K562 (cell line): ENCODE data around the gene LEPR. TPM values are rescaled to one million over a fixed set of nuclear protein-coding genes. Genes with fewer than 3 reads are reported as not detected.

ENCODE experiments used
- BMI1 ChIP-seq: fragments of 150-350 bp; IDR thresholded peaks from 2 replicates; pipeline ENCODE4 v1.6.1; 2014; ENCODE audit warnings: low read length
- CREBBP ChIP-seq: IDR thresholded peaks from one replicate; pipeline ENCODE4 v1.6.1; 2012; ENCODE audit warnings: low read depth, mild to moderate bottlenecking, control low read depth, inconsistent platforms, low read length
- DMBX1 ChIP-seq: fragments of 250-450 bp; sonication (Bioruptor Pico); IDR thresholded peaks from 2 replicates; pipeline ENCODE4 v1.8.0; 2022; ENCODE audit warnings: inconsistent platforms, mild to moderate bottlenecking, moderate library complexity, borderline replicate concordance
- DNMT1 ChIP-seq: fragments of 450-650 bp; IDR thresholded peaks from 2 replicates; pipeline ENCODE4 v1.6.1; 2016; ENCODE audit warnings: antibody characterized with exemption, mild to moderate bottlenecking
- EGR1 ChIP-seq: fragments of 450-650 bp; conservative IDR thresholded peaks from 2 replicates; pipeline ENCODE4 v1.6.1; 2017; ENCODE audit warnings: mild to moderate bottlenecking
- ETS2 ChIP-seq: IDR thresholded peaks from 2 replicates; pipeline ENCODE4 v1.6.1; 2016; ENCODE audit warnings: borderline replicate concordance, missing genetic modification characterization, mild to moderate bottlenecking, moderate library complexity, missing compliant biosample characterization; ENCODE audit not compliant: poor library complexity, severe bottlenecking
- KLF16 ChIP-seq: IDR thresholded peaks from 2 replicates; pipeline ENCODE4 v1.6.1; 2016; ENCODE audit warnings: antibody characterized with exemption
- MAFK ChIP-seq: IDR thresholded peaks from 2 replicates; pipeline ENCODE4 v1.6.1; 2011; ENCODE audit warnings: low read length, improper control_type of control experiment
- MEF2D ChIP-seq: conservative IDR thresholded peaks from 2 replicates; pipeline ENCODE4 v1.6.1; 2016; ENCODE audit warnings: low read depth, missing genetic modification characterization, missing compliant biosample characterization
- MYBL2 ChIP-seq, 2 experiments: fragments of 450-650 bp in 1 of 2; sonication (generic) in 1 of 2; formaldehyde crosslinking in 1 of 2; IDR thresholded peaks; 2 replicates each; pipeline versions ENCODE4 v1.6.1 to v1.8.1; 2017 to 2022; ENCODE audit warnings: borderline replicate concordance in 1 of 2, inconsistent platforms in 1 of 2, low read depth in 1 of 2, mild to moderate bottlenecking in 1 of 2, missing genetic modification reagents in 1 of 2, moderate library complexity in 1 of 2
- NFYB ChIP-seq: IDR thresholded peaks from 2 replicates; pipeline ENCODE4 v1.6.1; 2011; ENCODE audit warnings: mild to moderate bottlenecking, moderate library complexity; ENCODE audit not compliant: insufficient read length; ENCODE audit errors: extremely low read depth
- PHF8 ChIP-seq: fragments of 200-600 bp; sonication (generic); IDR thresholded peaks from 2 replicates; pipeline ENCODE4 v1.6.1; 2012; ENCODE audit warnings: mixed run types, mild to moderate bottlenecking, inconsistent platforms, low read length, moderate library complexity, borderline replicate concordance
- RBM39 ChIP-seq: fragments of 200-400 bp; formaldehyde crosslinking; optimal IDR thresholded peaks from 2 replicates; pipeline ENCODE3; 2018; ENCODE audit warnings: low read depth, low read length
- SRSF3 ChIP-seq: fragments of 200-400 bp; formaldehyde crosslinking; IDR thresholded peaks from 2 replicates; pipeline ENCODE4 v1.6.1; 2016; ENCODE audit warnings: mild to moderate bottlenecking, low read length, moderate library complexity; ENCODE audit not compliant: insufficient read depth
- SRSF9 ChIP-seq: fragments of 200-400 bp; formaldehyde crosslinking; IDR thresholded peaks from 2 replicates; pipeline ENCODE4 v1.6.1; 2017; ENCODE audit warnings: low read depth, low read length, borderline replicate concordance
- SUPT5H ChIP-seq: fragments of 450-650 bp; IDR thresholded peaks from 2 replicates; pipeline ENCODE4 v1.6.1; 2016
- WHSC1 ChIP-seq: IDR thresholded peaks from one replicate; pipeline ENCODE4 v1.6.1; 2012; ENCODE audit warnings: low read length, control low read depth, inconsistent platforms
- ZEB2 ChIP-seq: fragments of 450-650 bp; IDR thresholded peaks from 2 replicates; pipeline ENCODE4 v1.6.1; 2016
- ZNF121 ChIP-seq: sonication (generic); formaldehyde crosslinking; conservative IDR thresholded peaks from 2 replicates; pipeline ENCODE4 v1.8.0; 2022; ENCODE audit warnings: missing genetic modification reagents
- ZNF184 ChIP-seq: sonication (generic); formaldehyde crosslinking; IDR thresholded peaks from 2 replicates; pipeline ENCODE4 v1.5.0; 2020; ENCODE audit warnings: missing genetic modification reagents
- ZNF274 ChIP-seq: IDR thresholded peaks from 2 replicates; pipeline ENCODE4 v1.6.1; 2011; ENCODE audit warnings: low read depth, mild to moderate bottlenecking, low read length, moderate library complexity, borderline replicate concordance
- ZNF316 ChIP-seq: fragments of 450-650 bp; IDR thresholded peaks from 2 replicates; pipeline ENCODE4 v1.6.1; 2016
- ZNF507 ChIP-seq: conservative IDR thresholded peaks from 2 replicates; pipeline ENCODE4 v1.6.1; 2017; ENCODE audit warnings: missing genetic modification characterization, missing compliant biosample characterization
- polyA plus RNA-seq, 8 experiments: library from polyadenylated mRNA; depleted of rRNA in 4 of 8; stranded (reverse) in 5 of 8; unstranded in 3 of 8; fragments of >200 nt; fragmentation: Nextera tagmentation in 2 of 8; fragmentation: Illumina TruSeq in 1 of 8; extraction: Ambion mirVana in 2 of 8; extraction: Trizol in 1 of 8; gene quantifications; 2 replicates each; pipeline versions ENCODE4 v1.2.1 to v1.2.3, GENCODE V29; 2011 to 2014; ENCODE audit warnings: inconsistent platforms in 1 of 8, missing spikeins in 1 of 8
- total RNA-seq, 7 experiments: library from RNA; depleted of rRNA in 6 of 7; stranded (reverse); fragments of >200 nt in 6 of 7; fragmentation: Illumina TruSeq in 2 of 7; extraction: Trizol in 2 of 7; gene quantifications; 2 replicates each; pipeline versions ENCODE4 v1.2.1 to v1.2.3, GENCODE V29; 2011 to 2021; ENCODE audit warnings: low replicate concordance in 1 of 7
- TF ChIP-seq, protein P1 (sequence below), 3 experiments: IDR thresholded peaks in 2 of 3; conservative IDR thresholded peaks in 1 of 3; 2 replicates each; pipeline ENCODE4 v1.5.1; 2011 to 2012; ENCODE audit warnings: low read length in 3 of 3, mild to moderate bottlenecking in 3 of 3, control low read depth in 2 of 3, improper control_type of control experiment in 1 of 3, inconsistent platforms in 1 of 3, low read depth in 1 of 3, mixed read lengths in 1 of 3, moderate library complexity in 1 of 3; ENCODE audit not compliant: insufficient read depth in 2 of 3
- TF ChIP-seq, protein P2 (sequence below): fragments of 250-450 bp; sonication (Bioruptor Pico); IDR thresholded peaks from 2 replicates; pipeline ENCODE4 v1.4.0; 2020
- TF ChIP-seq, protein P3 (sequence below): IDR thresholded peaks from 2 replicates; pipeline ENCODE4 v1.6.1; 2014; ENCODE audit warnings: antibody characterized with exemption
- TF ChIP-seq, protein P4 (sequence below), 2 experiments: fragments of 450-650 bp in 1 of 2; sonication (generic) in 1 of 2; formaldehyde crosslinking; conservative IDR thresholded peaks; 2 replicates each; pipeline versions ENCODE4 v1.4.0 to v1.8.1; 2020 to 2022; ENCODE audit warnings: mild to moderate bottlenecking in 1 of 2, missing genetic modification reagents in 1 of 2

The LEPR gene
- total and polyA plus RNA-seq, 9 of the 15 experiments (the other 6 are each of a cell fraction or from before 2014, with no cell fraction given): 12.2 to 111 (median 43.1) TPM

DNA sequence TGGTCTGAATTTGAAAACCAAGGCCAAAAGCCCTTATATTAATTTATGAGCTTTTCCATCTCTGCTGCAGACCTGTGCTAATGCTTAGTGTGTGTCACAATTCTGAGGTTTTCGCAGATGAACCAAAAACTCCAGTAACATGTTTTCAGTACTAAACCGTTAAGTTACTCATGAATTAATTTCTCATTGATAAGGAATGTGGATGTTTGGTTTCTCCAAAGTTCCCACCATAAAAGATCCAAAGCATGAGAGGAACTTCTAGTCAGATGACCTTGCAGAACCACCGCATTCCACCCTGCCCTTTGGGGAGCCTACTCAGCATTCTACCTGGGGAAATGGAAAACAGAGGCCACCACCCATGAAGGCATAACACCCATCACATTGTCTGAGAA lies 7.5 kb upstream of the LEPR start (continued):
- TF ChIP-seq, protein P1, sequence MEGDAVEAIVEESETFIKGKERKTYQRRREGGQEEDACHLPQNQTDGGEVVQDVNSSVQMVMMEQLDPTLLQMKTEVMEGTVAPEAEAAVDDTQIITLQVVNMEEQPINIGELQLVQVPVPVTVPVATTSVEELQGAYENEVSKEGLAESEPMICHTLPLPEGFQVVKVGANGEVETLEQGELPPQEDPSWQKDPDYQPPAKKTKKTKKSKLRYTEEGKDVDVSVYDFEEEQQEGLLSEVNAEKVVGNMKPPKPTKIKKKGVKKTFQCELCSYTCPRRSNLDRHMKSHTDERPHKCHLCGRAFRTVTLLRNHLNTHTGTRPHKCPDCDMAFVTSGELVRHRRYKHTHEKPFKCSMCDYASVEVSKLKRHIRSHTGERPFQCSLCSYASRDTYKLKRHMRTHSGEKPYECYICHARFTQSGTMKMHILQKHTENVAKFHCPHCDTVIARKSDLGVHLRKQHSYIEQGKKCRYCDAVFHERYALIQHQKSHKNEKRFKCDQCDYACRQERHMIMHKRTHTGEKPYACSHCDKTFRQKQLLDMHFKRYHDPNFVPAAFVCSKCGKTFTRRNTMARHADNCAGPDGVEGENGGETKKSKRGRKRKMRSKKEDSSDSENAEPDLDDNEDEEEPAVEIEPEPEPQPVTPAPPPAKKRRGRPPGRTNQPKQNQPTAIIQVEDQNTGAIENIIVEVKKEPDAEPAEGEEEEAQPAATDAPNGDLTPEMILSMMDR (IDR thresholded peaks at IDR 0.05 in 2 of 3, conservative IDR thresholded peaks at IDR 0.05 in 1 of 3; ENCODE audit: insufficient read depth in 2 of 3, low read depth in 1 of 3, low read length in 3 of 3): no peak
- no peak for TF ChIP-seq NFYB
- TF ChIP-seq MYBL2 (IDR thresholded peaks at IDR 0.05; ENCODE audit: low read depth): no peak
- no peak for TF ChIP-seq MYBL2 (CRISPR knock-in tag; IDR thresholded peaks at IDR 0.05; ENCODE audit: borderline replicate concordance)
- no peak for TF ChIP-seq SRSF9
- TF ChIP-seq RBM39: no peak
- TF ChIP-seq, protein P2, sequence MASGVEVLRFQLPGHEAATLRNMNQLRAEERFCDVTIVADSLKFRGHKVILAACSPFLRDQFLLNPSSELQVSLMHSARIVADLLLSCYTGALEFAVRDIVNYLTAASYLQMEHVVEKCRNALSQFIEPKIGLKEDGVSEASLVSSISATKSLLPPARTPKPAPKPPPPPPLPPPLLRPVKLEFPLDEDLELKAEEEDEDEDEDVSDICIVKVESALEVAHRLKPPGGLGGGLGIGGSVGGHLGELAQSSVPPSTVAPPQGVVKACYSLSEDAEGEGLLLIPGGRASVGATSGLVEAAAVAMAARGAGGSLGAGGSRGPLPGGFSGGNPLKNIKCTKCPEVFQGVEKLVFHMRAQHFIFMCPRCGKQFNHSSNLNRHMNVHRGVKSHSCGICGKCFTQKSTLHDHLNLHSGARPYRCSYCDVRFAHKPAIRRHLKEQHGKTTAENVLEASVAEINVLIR (CRISPR knock-in tag): no peak
- no peak for TF ChIP-seq PHF8
- no peak for TF ChIP-seq MEF2D (tag)
- no peak for TF ChIP-seq WHSC1
- TF ChIP-seq ZNF184: no peak
- no peak for TF ChIP-seq EGR1
- no peak for TF ChIP-seq MAFK
- no peak for TF ChIP-seq DNMT1
- TF ChIP-seq SRSF3: no peak
- no peak for TF ChIP-seq KLF16
- 0 out of 2 replicates have a peak, but pooled peaks have one; percentile 51 for TF ChIP-seq ZNF316
- TF ChIP-seq, protein P3, sequence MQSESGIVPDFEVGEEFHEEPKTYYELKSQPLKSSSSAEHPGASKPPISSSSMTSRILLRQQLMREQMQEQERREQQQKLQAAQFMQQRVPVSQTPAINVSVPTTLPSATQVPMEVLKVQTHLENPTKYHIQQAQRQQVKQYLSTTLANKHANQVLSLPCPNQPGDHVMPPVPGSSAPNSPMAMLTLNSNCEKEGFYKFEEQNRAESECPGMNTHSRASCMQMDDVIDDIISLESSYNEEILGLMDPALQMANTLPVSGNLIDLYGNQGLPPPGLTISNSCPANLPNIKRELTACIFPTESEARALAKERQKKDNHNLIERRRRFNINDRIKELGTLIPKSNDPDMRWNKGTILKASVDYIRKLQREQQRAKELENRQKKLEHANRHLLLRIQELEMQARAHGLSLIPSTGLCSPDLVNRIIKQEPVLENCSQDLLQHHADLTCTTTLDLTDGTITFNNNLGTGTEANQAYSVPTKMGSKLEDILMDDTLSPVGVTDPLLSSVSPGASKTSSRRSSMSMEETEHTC: no peak
- no peak for TF ChIP-seq ZNF274
- TF ChIP-seq ZNF507 (tag): 0 out of 2 replicates have a peak, but pooled peaks have one; percentile 8
- no peak for TF ChIP-seq DMBX1 (CRISPR knock-in tag)
- no peak for TF ChIP-seq ZEB2
- TF ChIP-seq CREBBP: no peak
- no peak for TF ChIP-seq ZNF121 (CRISPR knock-in tag)
- TF ChIP-seq ETS2: no peak
- no peak for TF ChIP-seq SUPT5H
- TF ChIP-seq, protein P4, sequence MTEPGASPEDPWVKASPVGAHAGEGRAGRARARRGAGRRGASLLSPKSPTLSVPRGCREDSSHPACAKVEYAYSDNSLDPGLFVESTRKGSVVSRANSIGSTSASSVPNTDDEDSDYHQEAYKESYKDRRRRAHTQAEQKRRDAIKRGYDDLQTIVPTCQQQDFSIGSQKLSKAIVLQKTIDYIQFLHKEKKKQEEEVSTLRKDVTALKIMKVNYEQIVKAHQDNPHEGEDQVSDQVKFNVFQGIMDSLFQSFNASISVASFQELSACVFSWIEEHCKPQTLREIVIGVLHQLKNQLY (CRISPR knock-in tag; conservative IDR thresholded peaks at IDR 0.05): no peak
- no peak for TF ChIP-seq BMI1
